ENCODE data around the gene PDHA2. TPM values are rescaled to one million over a fixed set of nuclear protein-coding genes. Genes with fewer than 3 reads are reported as not detected.

Gene PDHA2
- total RNA-seq = not detected in 2 replicates

DNA sequence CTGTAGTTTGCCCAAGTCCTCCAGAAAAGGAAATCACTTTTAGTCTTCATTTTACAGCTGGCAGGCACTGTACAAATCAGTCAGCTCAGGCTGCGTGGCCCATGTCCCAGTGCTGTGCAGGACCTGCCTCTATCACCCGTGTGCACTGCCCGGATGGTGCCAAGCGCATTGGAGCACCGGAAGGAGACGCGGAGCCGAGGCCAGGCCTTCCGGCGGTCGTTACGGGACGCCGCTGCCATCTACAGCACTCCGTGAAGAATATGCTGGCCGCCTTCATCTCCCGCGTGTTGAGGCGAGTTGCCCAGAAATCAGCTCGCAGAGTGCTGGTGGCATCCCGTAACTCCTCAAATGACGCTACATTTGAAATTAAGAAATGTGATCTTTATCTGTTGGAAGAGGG lies at the start of gene PDHA2:
TSS of gene PDHA2 (plus strand) at position 203 of the 400 bp plus-strand sequence. CDS start at position 261, 58 bp downstream.

Small RNA genes within 50 kb of the gene (small RNA-seq; reads per million reads assigned to genes)
- not detected for gene RNU6-1059P

Data from vein endothelial cell (primary cell).